GM21528 (cell line): ENCODE results near the gene RASSF7.
"Not testable (repeated sequence)": the region's sequence is repeated elsewhere in the genome, so short reads cannot be mapped to it uniquely, and the experiment has no call there.

ENCODE experiments used
- ATAC-seq: cut with Tn5 transposase; IDR thresholded peaks from one replicate; pipeline ENCODE4 v1.9.1; 2021; ENCODE audit warnings: mild to moderate bottlenecking, moderate library complexity; ENCODE audit not compliant: unreplicated experiment, low FRiP score

RASSF7 gene, protein sequence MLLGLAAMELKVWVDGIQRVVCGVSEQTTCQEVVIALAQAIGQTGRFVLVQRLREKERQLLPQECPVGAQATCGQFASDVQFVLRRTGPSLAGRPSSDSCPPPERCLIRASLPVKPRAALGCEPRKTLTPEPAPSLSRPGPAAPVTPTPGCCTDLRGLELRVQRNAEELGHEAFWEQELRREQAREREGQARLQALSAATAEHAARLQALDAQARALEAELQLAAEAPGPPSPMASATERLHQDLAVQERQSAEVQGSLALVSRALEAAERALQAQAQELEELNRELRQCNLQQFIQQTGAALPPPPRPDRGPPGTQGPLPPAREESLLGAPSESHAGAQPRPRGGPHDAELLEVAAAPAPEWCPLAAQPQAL

DNA sequence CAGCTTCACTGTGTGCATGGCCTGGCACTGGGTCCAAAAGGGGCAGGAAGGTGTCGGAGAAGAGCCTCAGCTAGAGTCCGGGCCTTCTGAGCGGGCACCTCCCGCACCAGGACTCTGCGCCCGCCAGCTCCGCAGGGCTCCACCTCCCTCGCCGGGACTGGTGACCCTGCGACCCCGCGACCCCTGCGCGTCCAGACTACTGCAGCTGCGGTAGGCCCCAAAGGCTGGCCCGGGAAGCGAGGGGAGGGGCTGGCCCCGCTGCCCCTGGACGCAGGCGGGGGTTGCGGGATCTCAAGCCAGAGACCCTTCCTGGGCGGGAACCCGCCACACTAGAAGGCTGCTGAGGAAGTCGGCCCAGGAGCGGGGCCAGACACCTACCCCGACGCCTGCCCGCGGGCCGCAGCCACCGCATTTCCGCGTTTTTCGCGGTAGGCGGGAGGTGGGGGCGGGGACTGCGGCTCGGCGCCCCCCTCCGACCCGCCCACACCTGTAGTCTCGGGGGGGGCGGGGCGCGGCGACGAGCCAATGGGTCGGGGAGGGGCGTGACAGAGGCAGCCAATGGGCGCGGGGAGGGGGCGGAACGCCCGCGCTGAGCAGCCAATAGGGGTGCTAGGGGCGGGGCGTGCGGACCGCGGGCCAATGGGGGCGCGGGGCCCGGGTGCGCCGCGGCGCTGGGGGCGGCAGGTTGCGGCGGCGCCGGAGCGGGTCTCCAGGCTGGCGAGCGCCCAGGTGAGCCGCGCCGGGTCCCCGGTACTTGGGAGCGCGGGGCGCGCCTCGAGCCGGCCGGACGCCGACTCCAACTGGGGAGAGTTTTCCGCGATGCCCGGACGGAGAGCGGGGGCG, at the start of gene RASSF7, which contains the start of gene LMNTD2:
Gene RASSF7, plus strand, starts transcription at position 666 of the 843 bp plus-strand sequence. CDS start 799 bp downstream, outside the sequence.
Gene LMNTD2, minus strand, starts transcription at position 434 of the 843 bp plus-strand sequence. Its CDS starts 22 bp downstream, at position 412.
- ATAC-seq: peak; percentile 57

DNA sequence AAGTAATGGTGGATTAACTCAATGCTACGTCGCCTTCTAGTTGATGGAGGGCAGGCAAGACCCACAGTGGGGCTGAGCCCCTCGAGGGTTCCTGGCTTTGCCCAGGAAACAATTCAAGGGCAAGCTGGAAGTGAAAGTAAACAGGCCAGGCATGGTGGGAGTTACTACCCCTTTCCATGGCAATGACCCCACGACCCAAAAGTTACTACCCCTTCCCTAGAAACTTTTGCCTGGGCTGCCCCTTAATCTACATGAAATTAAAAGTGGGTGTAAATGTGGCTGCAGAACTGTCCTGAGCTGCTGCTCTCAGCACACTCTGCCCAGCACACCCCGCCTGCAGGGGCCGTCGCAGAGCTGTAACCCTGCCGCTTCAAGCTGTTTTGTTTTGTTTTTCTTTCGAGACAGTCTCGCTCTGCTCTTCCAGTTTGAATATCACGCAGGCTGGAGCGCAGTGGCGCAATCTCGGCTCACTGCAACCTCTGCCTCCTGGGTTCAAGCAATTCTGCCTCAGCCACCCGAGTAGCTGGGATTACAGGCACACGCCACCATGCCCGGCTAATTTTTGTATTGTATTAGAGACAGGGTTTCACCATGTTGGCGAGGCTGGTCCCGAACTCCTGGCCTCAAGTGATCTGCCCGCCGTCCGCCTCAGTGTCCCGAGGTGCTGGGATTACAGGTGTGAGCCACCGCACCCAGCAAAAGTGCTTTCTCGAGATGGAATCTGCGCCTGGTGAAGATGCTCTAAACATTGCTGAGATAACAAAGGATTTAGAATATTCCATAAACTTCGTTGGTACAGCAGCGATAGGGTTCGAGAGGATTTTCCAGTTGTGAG, 47.8 kb upstream of the RASSF7 start:
- ATAC-seq: no peak

- ATAC-seq: no peak
Measured at GRCh38 chr11:514606-515005, 46.2 kb upstream of the RASSF7 start.

GRCh38 chr11:515131-515530, 45.6 kb upstream of the RASSF7 start:
- ATAC-seq: no peak

- ATAC-seq: no peak
Measured at GRCh38 chr11:516400-516799, 44.4 kb upstream of the RASSF7 start.

GRCh38 chr11:516918-517685, 43.7 kb upstream of the RASSF7 start:
- ATAC-seq: not testable (repeated sequence)

- ATAC-seq: peak; percentile 81
Measured at GRCh38 chr11:518463-519202, 42.1 kb upstream of the RASSF7 start.

GRCh38 chr11:520428-521176, 40.2 kb upstream of the RASSF7 start:
- no peak for ATAC-seq

- no peak for ATAC-seq
Measured at GRCh38 chr11:521177-521688, 39.5 kb upstream of the RASSF7 start.

- ATAC-seq: no peak
Measured at GRCh38 chr11:526192-526591, 34.6 kb upstream of the RASSF7 start.

GRCh38 chr11:528166-528814, 32.5 kb upstream of the RASSF7 start:
- ATAC-seq: no peak

DNA sequence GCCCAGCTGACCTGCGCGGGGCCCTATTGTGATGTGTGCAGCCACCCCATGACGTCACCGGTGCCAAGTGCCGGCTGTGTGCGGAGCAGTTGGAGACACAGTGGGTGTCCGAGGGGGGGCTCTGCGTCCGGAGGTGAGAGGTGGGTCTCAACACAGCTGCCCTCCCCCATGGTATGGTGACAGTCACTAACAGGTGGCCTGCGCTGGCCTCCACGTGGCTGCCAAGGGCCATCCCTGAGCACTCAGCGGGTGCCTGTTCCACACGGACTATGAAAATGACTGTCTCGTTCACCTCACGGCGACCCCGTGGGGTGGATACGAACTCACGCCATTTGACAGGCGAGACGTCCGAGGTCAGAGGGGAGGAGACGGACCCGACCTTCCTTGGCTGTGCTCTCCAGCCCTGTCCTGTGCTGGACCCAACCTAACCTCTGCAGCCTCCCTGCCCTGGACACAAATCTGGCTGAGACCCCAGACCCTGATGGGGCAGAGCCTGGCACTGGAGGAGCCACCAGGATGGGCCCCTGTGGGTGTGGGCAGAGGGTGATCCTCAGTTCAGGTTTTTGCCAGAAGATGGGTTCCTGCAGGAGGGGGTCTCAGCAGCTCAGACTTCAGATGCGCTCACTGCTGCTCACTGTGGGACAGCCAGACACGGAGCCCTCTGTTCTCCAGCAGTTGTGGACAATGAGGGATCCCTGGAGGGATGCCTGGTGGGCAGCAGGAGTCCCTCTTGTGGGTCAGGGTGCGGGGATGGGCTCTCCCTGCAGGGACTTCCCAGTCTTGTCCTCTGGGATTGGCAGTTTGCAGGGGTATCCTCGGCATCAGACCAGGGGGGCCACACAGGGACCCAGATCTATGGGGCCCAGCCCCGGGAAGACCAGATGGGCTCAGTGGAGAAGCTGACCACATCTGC, 31.7 kb upstream of the RASSF7 start:
- ATAC-seq: no peak

DNA sequence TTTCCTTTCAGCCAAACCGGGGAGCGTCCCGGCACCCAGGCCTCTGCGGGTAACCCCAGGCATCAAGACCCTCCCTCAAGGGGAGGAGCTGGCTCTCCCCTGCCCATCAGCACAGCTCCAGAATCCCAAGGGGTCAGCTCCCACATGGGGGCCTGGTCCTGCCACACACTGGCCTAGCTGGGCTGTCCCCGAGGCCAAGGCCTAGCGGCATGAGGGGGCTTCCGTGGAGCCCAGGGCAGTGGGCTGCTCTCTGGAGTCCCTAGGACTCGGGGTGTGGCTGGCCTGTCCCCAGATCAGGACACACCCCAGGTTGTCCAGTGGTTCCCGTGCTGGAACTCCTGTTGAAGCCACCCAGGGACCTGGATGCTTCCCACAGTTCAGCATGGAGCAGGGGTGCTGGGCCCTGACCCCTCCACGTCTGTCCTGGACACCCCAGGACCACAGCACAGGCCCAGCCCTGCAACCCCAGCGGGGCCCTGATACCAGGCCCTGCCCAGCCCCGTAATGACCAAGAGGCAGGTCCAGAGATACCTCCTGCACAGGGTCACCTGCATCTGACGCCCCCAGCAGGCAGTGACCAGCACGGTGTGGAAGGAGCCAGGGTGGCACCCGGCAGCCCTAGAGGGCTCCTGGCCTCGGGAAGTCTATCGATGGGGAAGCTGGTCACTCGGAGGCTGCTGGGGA, 30.9 kb upstream of the RASSF7 start:
- no peak for ATAC-seq

DNA sequence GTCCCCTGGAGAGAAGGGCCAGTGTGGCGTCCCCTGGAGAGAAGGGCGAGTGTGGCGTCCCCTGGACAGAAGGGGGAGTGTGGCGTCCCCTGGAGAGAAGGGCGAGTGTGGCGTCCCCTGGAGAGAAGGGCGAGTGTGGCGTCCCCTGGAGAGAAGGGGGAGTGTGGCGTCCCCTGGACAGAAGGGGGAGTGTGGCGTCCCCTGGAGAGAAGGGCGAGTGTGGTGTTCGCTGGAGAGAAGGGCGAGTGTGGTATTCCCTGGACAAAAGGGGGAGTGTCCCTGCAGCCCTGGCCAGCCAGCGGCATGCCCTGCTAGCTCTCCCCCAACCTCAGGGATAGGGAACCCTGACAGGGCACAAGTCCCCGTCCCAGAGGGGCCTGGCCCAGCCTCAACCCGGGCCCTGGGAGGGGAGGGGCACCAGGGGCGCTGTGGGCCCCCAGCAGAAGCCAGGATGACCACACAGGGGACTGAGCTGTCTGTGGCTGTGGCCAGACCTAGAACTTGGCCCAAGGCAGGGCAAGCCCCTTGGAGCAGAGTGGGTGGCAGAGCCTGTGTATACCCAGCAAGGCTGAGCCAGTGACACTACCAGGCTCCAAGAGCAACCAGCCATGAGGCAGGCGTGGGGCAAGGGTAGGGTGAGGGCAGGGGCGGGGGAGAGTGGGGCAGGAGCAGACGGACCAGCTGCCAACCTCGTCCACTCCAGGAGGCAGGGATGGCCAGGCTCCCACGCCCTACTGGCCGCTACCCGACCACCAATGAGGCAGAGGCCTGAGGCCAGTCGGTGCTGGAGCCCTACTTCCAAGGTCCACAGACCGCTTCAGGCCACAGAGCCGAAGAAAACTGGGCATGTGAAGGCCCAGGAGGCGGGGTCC, 29.6 kb upstream of the RASSF7 start:
- ATAC-seq: no peak

GRCh38 chr11:531919-532526, 28.7 kb upstream of the RASSF7 start:
- ATAC-seq: no peak
